Heart left ventricle (tissue), 16 donors: ENCODE data around the gene TTYH3. TPM values are rescaled to one million over a fixed set of nuclear protein-coding genes. Genes with fewer than 3 reads are reported as not detected.
A peak's percentile ranks its signal among the peaks of the same experiment; 100 is the strongest.

Experiments
- ATAC-seq, 4 donors: fragments of 200-7000 bp; cut with Tn5 transposase; one replicate each; pipeline ENCODE4 v1.9.1; 2020 to 2022; ENCODE audit warnings: moderate library complexity in 4 of 4, mild to moderate bottlenecking in 3 of 4, moderate number of reproducible peaks in 1 of 4
- DNase-seq, 5 donors: peaks; one replicate each; pipeline ENCODE4 v3.0.0-alpha.2; 2020
- H3K27ac ChIP-seq, 12 donors: fragments of 200-600 bp; sonication (generic) in 4 of 12; one replicate each; pipeline versions ENCODE4 v1.5.0 to v1.8.0; 2016 to 2022; ENCODE audit warnings: mild to moderate bottlenecking in 2 of 12
- H3K27me3 ChIP-seq, 9 donors: fragments of 200-600 bp; sonication (generic) in 2 of 9; one replicate each; pipeline versions ENCODE4 v1.5.1 to v1.8.0; 2016 to 2022; ENCODE audit warnings: mild to moderate bottlenecking in 3 of 9
- H3K36me3 ChIP-seq, 9 donors: fragments of 200-600 bp; sonication (generic) in 2 of 9; one replicate each; pipeline versions ENCODE4 v1.5.0 to v1.8.0; 2018 to 2022; ENCODE audit warnings: mild to moderate bottlenecking in 2 of 9
- H3K4me1 ChIP-seq, 12 donors: fragments of 200-600 bp; sonication (generic) in 4 of 12; one replicate each; pipeline versions ENCODE4 v1.5.0 to v1.8.0; 2016 to 2022; ENCODE audit warnings: mild to moderate bottlenecking in 3 of 12
- H3K4me3 ChIP-seq, 12 donors: fragments of 200-600 bp; sonication (generic) in 4 of 12; one replicate each; pipeline versions ENCODE4 v1.5.0 to v1.8.0; 2017 to 2022; ENCODE audit warnings: mild to moderate bottlenecking in 9 of 12, moderate library complexity in 4 of 12
- H3K9me3 ChIP-seq, 12 donors: fragments of 200-600 bp; sonication (generic) in 4 of 12; one replicate each; pipeline versions ENCODE4 v1.5.0 to v1.8.0; 2016 to 2022; ENCODE audit warnings: mild to moderate bottlenecking in 1 of 12
- CTCF ChIP-seq, 12 donors: fragments of 200-600 bp; sonication (generic) in 4 of 12; IDR thresholded peaks; one replicate each; pipeline versions ENCODE4 v1.5.0 to v1.8.0; 2018 to 2022; ENCODE audit warnings: antibody characterized with exemption in 12 of 12, mild to moderate bottlenecking in 5 of 12
- POLR2A ChIP-seq, 2 donors: fragments of 450-650 bp; IDR thresholded peaks; one replicate each; pipeline ENCODE4 v1.6.1; 2017; ENCODE audit warnings: antibody characterized with exemption in 2 of 2, mild to moderate bottlenecking in 2 of 2, moderate library complexity in 2 of 2
- WGBS, 4 donors: extraction: QIAGEN DNeasy Blood & Tissue Kit in 2 of 4; methylation state at CpG; one replicate each; pipeline versions ENCODE4 v1.1.5 to v1.1.7; 2013 to 2018; 5-methylcytosine and 5-hydroxymethylcytosine counted together
- intact Hi-C, 10 donors: fragments of 100-400 bp; cut with DNase I; formaldehyde crosslinking; loops; one replicate each; pipeline versions ENCODE4 v1.11.1 to v1.14.2; 2022
- polyA plus RNA-seq, 2 donors: library from polyadenylated mRNA; stranded (reverse); fragments of 200-250 nt; gene quantifications; one replicate each; pipeline ENCODE4 v1.2.3, GENCODE V29; 2013
- total RNA-seq, 9 donors: library from RNA; depleted of rRNA in 2 of 9; stranded (reverse); fragments of >200 nt in 2 of 9; fragmentation: NEBNext Ultra II Directional in 3 of 9; extraction: Animal tissue kit (Norgen Biotek cat#: 25700) in 3 of 9; gene quantifications; one replicate each; pipeline versions ENCODE4 v1.1.0 to v1.2.4, GENCODE V29; 2016 to 2023
- donor health status: ischemic (EF 13 %, LVEDD 7.1; RV severe dilation, severe dysfunction).
- donor health status: healthy with polysubstance abuse.
- donor health status: DM: no; HTN: yes; CAD: no.
- donor health status: DM: no; HTN: no; CAD: no.
- donor health status: ischemic (EF 25% LVEDD 6.9; RV normal size, moderate dysfunction).
- donor health status: ischemic (EF 25% LVEDD 5.7; RV mildly dilated, moderate dysfunction).
- donor health status: healthy.
- donor health status: DM: yes; HTN: yes; CAD: no.
- donor health status: ischemic (EF 35%, LVEDD 5.7; RV mildly dilated, moderate dysfunction).
- donor health status: nonischemic (EF 11% LVEDD 7.7; RV severe dilation, severe dysfunction).
- donor health status: DM: yes; HTN: yes; CAD: no.
- donor health status: PGD.
- donor health status: ischemic (EF 29% LVEDD 5.4; RV normal size, mild dysfunction).
- donor health status: nonischemic (EF 23%, LVEDD 6.1; RV moderate dilation, normal function).

TTYH3 gene
- total and polyA plus RNA-seq, 11 donors, result 5.7 to 104 (median 12.8) TPM

DNA sequence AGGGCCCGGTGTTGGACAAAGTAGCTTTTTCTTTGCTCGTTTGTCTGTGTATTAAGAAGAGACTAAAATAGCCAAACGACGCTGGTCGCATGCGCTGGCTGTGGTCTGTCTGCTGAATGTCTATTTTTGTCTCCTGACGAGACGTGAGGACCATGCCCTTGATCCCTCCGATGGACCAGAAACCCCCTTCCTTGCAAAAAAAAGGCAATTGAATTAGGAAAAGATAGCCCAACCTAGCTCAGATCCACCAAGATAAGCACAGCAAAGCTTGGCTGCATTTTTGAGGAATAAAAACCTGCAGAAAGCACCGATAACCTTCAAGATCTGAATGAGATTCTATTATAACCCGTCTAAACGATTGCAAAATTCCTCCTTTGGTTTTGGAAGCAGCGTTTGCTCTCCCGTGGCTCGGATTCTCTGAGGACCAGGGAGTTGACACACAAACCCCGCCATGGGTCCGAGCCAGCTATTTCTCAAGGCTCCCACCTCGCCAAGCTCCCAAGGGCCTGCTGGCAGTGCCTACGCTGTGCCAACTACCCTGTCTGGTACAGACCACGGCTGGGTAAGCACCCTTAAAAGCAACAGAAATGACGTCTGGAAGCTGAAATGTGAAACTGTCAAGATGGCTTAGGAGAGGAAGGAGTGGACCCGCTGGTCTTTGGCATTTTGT is 17.7 kb upstream of the TTYH3 start:
- DNase-seq, result peak in 2 of 5 donors; percentile 75 to 84
- Histone ChIP-seq H3K27ac (peak overlapping the region in 11 of 12 donors; percentile 63 to 92 (median 79)), H3K9me3 (no peaks in the 10 kb centered on the region), H3K36me3 (peaks cover 0 to 3% (median 0%) of the 10 kb centered on the region in 9 donors), H3K4me3 (peak overlapping the region in 3 of 12 donors; percentile 6 to 10 (median 6)), H3K27me3 (no peaks in the 10 kb centered on the region), H3K4me1 (peaks cover 0 to 55% (median 32%) of the 10 kb centered on the region in 12 donors)
- intact Hi-C loops, result loop anchor here in 1 of 10 donors (5.0 kb wide), 1 partner anchor 43 kb away; no protein-coding TSS in a partner anchor
- no peak for TF ChIP-seq POLR2A (IDR thresholded peaks at IDR 0.05)
- TF ChIP-seq CTCF (IDR thresholded peaks at IDR 0.05), result no peak
- ATAC-seq, result peak; percentile 30 to 76 (median 68)
- WGBS, 4 donors, result 33 to 39% (median 36%) methylated on average over 22 of the region's 22 CpGs

GRCh38 chr7:2614631-2615330 is 17.0 kb upstream of the TTYH3 start:
- no peak for TF ChIP-seq CTCF (IDR thresholded peaks at IDR 0.05)
- no peak for TF ChIP-seq POLR2A (IDR thresholded peaks at IDR 0.05)
- H3K27ac ChIP-seq, result peak overlapping the region in 11 of 12 donors; percentile 63 to 92 (median 79)
- no peaks in the 10 kb centered on the region for H3K27me3 ChIP-seq
- H3K4me3 ChIP-seq, result peak overlapping the region in 2 of 12 donors; percentile 6 to 10
- WGBS, 4 donors, result 70 to 82% (median 76%) methylated on average over 22 of the region's 22 CpGs
- peaks cover 0 to 3% (median 0%) of the 10 kb centered on the region in 9 donors for H3K36me3 ChIP-seq
- intact Hi-C loops, result loop anchor here in 1 of 10 donors (5.0 kb wide), 1 partner anchor 43 kb away; no protein-coding TSS in a partner anchor
- H3K4me1 ChIP-seq, result peaks cover 0 to 53% (median 31%) of the 10 kb centered on the region in 12 donors
- DNase-seq, result no peak
- no peak for ATAC-seq
- H3K9me3 ChIP-seq, result no peaks in the 10 kb centered on the region

DNA sequence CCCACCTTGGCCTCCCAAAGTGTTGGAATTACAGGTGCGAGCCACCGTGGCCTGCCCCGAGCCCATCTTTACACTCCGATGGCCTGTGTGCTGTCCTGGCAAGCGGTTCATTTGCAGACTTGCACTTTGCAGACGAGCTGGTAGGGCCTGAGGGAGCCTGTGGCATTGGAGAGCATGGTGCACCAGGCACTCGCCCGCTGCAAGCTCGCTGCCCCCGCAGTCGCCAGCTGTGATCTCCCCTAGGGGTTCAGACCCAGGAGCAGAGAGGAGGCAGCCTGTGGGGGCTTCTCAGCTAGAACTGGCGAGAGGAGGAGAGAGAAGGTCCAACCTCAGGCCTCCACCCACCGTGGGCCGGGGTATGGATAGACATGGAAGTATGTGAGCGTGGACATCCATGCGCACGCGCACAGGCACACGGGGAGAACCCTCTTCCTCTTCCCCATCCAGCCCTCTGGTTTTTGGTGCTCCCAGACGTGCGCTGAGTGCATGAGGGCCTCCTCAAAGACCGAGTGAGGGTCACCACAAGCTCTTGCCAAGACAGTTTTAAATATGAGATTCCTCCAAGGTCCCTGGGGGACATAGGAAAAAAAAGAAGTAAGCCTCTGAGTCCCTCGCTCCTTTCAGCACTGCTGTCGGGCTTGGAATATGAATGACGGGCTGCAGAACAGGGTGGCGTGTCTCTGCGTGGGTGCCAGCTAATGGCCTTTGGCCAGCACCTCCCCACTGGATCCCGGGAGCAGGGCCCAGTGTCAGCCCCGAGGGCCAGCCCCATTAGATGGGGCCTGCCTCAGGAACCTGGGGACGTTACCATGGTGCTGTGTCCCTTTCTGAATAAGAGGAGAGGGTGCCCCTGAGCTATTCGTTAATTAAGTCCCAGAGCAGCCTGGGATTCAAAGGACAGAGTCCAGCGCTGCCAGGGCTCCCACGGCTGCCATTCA is 15.1 kb upstream of the TTYH3 start:
- DNase-seq (no peak), ATAC-seq (no peak)
- Histone ChIP-seq H3K9me3 (no peaks in the 10 kb centered on the region), H3K27ac (peak overlapping the region in 1 of 12 donors; percentile 34), H3K4me3 (no peak overlapping the region), H3K4me1 (peaks cover 3 to 57% (median 39%) of the 10 kb centered on the region in 12 donors), H3K27me3 (no peaks in the 10 kb centered on the region), H3K36me3 (no peaks in the 10 kb centered on the region)
- 76 to 80% (median 78%) methylated on average over 29 to 33 of the region's 33 CpGs for WGBS, 4 donors
- intact Hi-C loops, result no loop called here
- no peak for TF ChIP-seq CTCF (IDR thresholded peaks at IDR 0.05)
- TF ChIP-seq POLR2A (IDR thresholded peaks at IDR 0.05), result no peak
